ENCODE measurements around the gene PAPOLG.

PAPOLG gene

DNA sequence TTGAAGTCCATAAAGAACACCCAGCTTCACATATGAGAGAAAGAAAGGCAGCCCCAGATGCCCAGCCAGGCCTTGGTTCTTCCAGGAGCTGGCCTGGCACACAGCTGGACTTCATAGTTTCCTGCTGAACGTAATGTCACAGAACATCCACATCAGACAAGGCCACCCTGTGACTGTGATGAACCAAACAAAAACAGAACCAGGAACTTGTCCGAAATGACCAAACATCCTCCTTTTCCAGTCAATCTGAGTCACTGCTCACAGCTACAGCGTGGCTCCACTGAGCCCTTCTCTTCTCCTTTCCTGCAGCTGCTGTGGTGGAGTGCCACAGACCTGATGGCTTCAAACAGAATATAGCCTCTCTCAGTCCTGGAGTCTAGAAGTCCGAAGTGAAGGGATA is 45.4 kb upstream of the PAPOLG start:
- H3K79me2 ChIP-seq (ENCODE audit: insufficient read depth, low read length), result no peaks in the 10 kb centered on the region
- no peaks in the 10 kb centered on the region for H3K36me3 ChIP-seq (ENCODE audit: insufficient read depth, low read length)
- H3K4me1 ChIP-seq (ENCODE audit: insufficient read depth, low read length, severe bottlenecking), result no peaks in the 10 kb centered on the region
- no peaks in the 10 kb centered on the region for H4K20me1 ChIP-seq (ENCODE audit: insufficient read depth, low read length)
- H3K9me2 ChIP-seq (ENCODE audit: low read depth, low read length), result no peaks in the 10 kb centered on the region
- no peaks in the 10 kb centered on the region for H3K27me3 ChIP-seq (ENCODE audit: insufficient read depth, low read length)
- TF ChIP-seq, protein P1, sequence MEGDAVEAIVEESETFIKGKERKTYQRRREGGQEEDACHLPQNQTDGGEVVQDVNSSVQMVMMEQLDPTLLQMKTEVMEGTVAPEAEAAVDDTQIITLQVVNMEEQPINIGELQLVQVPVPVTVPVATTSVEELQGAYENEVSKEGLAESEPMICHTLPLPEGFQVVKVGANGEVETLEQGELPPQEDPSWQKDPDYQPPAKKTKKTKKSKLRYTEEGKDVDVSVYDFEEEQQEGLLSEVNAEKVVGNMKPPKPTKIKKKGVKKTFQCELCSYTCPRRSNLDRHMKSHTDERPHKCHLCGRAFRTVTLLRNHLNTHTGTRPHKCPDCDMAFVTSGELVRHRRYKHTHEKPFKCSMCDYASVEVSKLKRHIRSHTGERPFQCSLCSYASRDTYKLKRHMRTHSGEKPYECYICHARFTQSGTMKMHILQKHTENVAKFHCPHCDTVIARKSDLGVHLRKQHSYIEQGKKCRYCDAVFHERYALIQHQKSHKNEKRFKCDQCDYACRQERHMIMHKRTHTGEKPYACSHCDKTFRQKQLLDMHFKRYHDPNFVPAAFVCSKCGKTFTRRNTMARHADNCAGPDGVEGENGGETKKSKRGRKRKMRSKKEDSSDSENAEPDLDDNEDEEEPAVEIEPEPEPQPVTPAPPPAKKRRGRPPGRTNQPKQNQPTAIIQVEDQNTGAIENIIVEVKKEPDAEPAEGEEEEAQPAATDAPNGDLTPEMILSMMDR (IDR thresholded peaks at IDR 0.05; ENCODE audit: low read length), result no peak
- TF ChIP-seq EZH2 (IDR thresholded peaks at IDR 0.05; ENCODE audit: borderline replicate concordance, low read length), result no peak
- no peaks in the 10 kb centered on the region for H3K9me3 ChIP-seq (ENCODE audit: low read length)
- H3K4me2 ChIP-seq (ENCODE audit: low read length), result no peak overlapping the region
- H3K27ac ChIP-seq (ENCODE audit: low read depth, low read length, poor library complexity, severe bottlenecking), result no peak overlapping the region
- no peak overlapping the region for H2AFZ ChIP-seq (ENCODE audit: low read length)
- no peak overlapping the region for H3K9ac ChIP-seq (ENCODE audit: low read length)
- H3K4me3 ChIP-seq (ENCODE audit: low read depth, low read length, poor library complexity, severe bottlenecking), result no peak overlapping the region
- no peaks in the 10 kb centered on the region for H3F3A ChIP-seq (ENCODE audit: insufficient read depth, low read length)

DNA sequence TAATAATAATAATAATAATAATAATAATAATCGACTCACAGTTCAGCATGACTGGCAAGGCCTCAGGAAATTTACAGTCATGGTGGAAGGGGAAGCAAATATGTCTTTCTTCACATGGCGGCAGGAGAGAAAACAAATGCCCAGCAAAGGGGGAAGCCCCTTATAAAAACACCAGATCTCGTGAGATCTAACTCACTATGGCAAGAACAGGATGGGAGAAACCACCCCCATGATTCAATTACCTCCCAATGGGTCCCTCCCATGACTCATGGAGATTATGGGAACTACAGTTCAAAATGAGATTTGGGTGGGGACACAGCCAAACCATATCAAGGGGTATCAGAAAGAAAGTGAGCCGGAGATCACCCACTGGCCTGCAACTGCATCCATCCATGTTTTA is 40.5 kb upstream of the PAPOLG start:
- H2AFZ ChIP-seq (ENCODE audit: low read length), result no peak overlapping the region
- H3K4me2 ChIP-seq (ENCODE audit: low read length), result no peak overlapping the region
- H3K9me3 ChIP-seq (ENCODE audit: low read length), result no peaks in the 10 kb centered on the region
- TF ChIP-seq, protein P1 (IDR thresholded peaks at IDR 0.05; ENCODE audit: low read length), result no peak
- no peak for TF ChIP-seq EZH2 (IDR thresholded peaks at IDR 0.05; ENCODE audit: borderline replicate concordance, low read length)
- no peak overlapping the region for H3K4me3 ChIP-seq (ENCODE audit: low read depth, low read length, poor library complexity, severe bottlenecking)
- no peaks in the 10 kb centered on the region for H3K27me3 ChIP-seq (ENCODE audit: insufficient read depth, low read length)
- no peaks in the 10 kb centered on the region for H3K79me2 ChIP-seq (ENCODE audit: insufficient read depth, low read length)
- H4K20me1 ChIP-seq (ENCODE audit: insufficient read depth, low read length), result no peaks in the 10 kb centered on the region
- H3K9me2 ChIP-seq (ENCODE audit: low read depth, low read length), result no peaks in the 10 kb centered on the region
- H3K4me1 ChIP-seq (ENCODE audit: insufficient read depth, low read length, severe bottlenecking), result no peaks in the 10 kb centered on the region
- H3K27ac ChIP-seq (ENCODE audit: low read depth, low read length, poor library complexity, severe bottlenecking), result no peak overlapping the region
- no peak overlapping the region for H3K9ac ChIP-seq (ENCODE audit: low read length)
- H3F3A ChIP-seq (ENCODE audit: insufficient read depth, low read length), result no peaks in the 10 kb centered on the region
- no peaks in the 10 kb centered on the region for H3K36me3 ChIP-seq (ENCODE audit: insufficient read depth, low read length)

DNA sequence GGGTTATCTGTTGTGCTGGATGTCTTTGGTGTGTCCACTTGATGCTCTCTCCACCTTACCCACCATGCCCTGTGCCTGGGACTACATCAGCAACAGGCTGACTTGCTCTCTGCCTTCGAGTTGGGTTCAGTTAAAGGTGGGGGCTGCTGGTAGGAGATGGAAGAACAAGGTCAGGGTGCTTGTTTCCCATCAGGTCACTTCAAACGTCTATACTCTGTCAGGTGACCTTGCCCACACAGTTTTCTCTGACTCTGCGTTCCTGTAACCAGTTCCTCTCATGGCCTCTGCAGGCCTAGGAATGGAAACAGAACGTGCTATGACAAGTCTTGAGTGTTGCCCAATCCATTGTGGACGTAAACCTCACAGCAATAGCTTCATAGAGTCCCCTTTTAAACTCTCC is 38.4 kb upstream of the PAPOLG start:
- Histone ChIP-seq H3F3A (ENCODE audit: insufficient read depth, low read length) (no peaks in the 10 kb centered on the region), H3K9me2 (ENCODE audit: low read depth, low read length) (no peaks in the 10 kb centered on the region), H3K27me3 (ENCODE audit: insufficient read depth, low read length) (no peaks in the 10 kb centered on the region), H3K36me3 (ENCODE audit: insufficient read depth, low read length) (no peaks in the 10 kb centered on the region), H3K9me3 (ENCODE audit: low read length) (no peaks in the 10 kb centered on the region), H4K20me1 (ENCODE audit: insufficient read depth, low read length) (no peaks in the 10 kb centered on the region), H3K79me2 (ENCODE audit: insufficient read depth, low read length) (no peaks in the 10 kb centered on the region), H3K4me3 (ENCODE audit: low read depth, low read length, poor library complexity, severe bottlenecking) (no peak overlapping the region), H3K4me2 (ENCODE audit: low read length) (no peak overlapping the region), H2AFZ (ENCODE audit: low read length) (no peak overlapping the region), H3K9ac (ENCODE audit: low read length) (no peak overlapping the region), H3K4me1 (ENCODE audit: insufficient read depth, low read length, severe bottlenecking) (no peaks in the 10 kb centered on the region), H3K27ac (ENCODE audit: low read depth, low read length, poor library complexity, severe bottlenecking) (no peak overlapping the region)
- TF ChIP-seq, protein P1 (IDR thresholded peaks at IDR 0.05; ENCODE audit: low read length), result no peak
- TF ChIP-seq EZH2 (IDR thresholded peaks at IDR 0.05; ENCODE audit: borderline replicate concordance, low read length), result no peak

Measured in OCI-LY1 (cell line).